ENCODE measurements around the gene PRAMEF12. TPM values are rescaled to one million over a fixed set of nuclear protein-coding genes. Genes with fewer than 3 reads are reported as not detected.

Gene PRAMEF12
- total RNA-seq, 2 experiments from 2014 or later = not detected

DNA sequence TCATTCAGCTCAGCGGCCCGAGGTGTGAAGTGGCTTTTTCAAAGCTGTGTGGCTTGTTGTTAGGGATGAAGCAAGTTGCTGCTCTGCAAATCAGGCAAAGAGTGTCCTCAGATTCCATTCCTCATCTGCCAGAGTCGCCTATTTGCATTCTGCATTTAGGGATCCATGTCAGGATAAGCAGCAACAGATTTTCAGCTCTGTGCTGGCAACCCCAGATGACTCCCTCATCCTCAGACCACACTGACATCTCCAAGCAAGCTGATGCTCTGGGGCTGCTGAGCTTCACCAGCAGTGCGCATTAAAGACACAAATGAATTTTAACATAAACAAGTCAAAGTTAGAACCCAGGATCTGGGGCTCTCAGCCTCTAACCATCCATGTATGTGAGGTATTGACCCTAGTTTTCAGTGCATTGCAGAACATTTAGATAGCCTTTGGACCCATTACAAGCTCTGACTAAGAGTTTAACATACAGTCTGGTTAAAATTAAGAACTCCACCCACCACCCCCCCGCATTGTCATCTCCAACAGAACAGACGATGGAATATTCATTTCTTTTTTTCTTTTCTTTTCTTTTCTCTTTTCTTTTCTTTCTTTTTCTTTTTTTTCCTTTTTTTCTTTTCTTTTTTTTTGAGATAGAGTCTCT lies 16.6 kb upstream of the PRAMEF12 start:
- no peaks in the 10 kb centered on the region for H3K4me1 Mint-ChIP-seq (ENCODE audit: low read depth)
- no peaks in the 10 kb centered on the region for H3K36me3 Mint-ChIP-seq
- ChIA-PET CTCF (no interaction called here), POLR2A (no interaction called here)
- intact Hi-C loops (cut with micrococcal nuclease) = no loop called here
- no peak overlapping the region for H3K4me3 Mint-ChIP-seq
- H3K27me3 Mint-ChIP-seq = peaks cover 16% of the 10 kb centered on the region
- no peak for DNase-seq
- no peaks in the 10 kb centered on the region for H3K9me3 Mint-ChIP-seq
- H3K27ac Mint-ChIP-seq = no peak overlapping the region

DNA sequence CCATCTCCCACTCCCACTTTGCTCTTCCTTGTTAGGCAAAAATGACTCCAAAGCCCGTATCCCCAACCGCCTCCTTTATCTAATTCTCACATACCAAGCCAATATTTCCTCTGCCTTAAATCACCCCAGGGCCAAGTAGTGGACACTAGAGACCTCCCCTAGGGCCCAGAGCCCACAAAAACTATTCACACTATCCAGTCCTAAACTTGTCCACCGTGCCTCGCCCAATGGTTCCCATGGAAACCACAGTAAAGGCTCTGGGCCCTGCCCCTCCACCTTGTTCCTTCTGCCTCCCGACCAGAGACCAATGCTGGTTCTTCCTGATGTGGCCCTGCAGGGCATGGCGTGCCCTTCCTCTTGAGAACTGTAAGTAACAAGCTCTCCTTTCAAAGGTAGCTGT lies 15.7 kb upstream of the PRAMEF12 start:
- Mint-ChIP-seq H3K36me3 (no peaks in the 10 kb centered on the region), H3K9me3 (no peaks in the 10 kb centered on the region), H3K27me3 (peaks cover 16% of the 10 kb centered on the region), H3K4me3 (no peak overlapping the region), H3K4me1 (ENCODE audit: low read depth) (no peaks in the 10 kb centered on the region), H3K27ac (no peak overlapping the region)
- POLR2A ChIA-PET = no interaction called here
- CTCF ChIA-PET = no interaction called here
- intact Hi-C loops (cut with micrococcal nuclease) = no loop called here
- DNase-seq = no peak

DNA sequence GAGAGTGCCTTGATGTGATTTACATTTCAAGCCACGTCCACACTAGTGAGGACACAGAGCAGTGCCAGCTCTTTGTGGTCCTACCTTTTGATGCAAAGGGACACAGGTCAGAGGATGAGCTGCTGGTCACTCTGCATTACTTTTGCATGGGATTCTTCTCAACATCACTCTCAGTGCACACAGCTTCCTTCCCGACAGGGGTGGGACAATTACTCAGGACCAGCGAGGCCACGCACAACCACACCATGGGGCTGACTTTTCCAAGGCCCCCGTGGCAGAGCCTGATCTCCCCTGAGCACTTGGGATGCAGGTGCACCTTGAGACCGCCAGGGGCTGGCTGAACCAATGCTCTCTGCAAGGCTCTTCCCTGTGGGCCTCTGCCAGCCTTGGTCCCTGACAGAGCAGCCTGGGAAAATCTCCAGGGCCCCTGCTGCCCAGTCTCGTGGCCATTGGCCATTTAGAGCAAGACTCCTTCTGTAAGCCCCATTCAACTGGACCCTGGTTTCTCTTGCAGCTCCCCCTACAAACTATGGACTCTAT lies 13.2 kb upstream of the PRAMEF12 start:
- intact Hi-C loops (cut with micrococcal nuclease) = no loop called here
- no peak for DNase-seq
- Mint-ChIP-seq H3K9me3 (no peaks in the 10 kb centered on the region), H3K27ac (no peak overlapping the region), H3K36me3 (no peaks in the 10 kb centered on the region), H3K27me3 (peaks cover 12% of the 10 kb centered on the region), H3K4me3 (no peak overlapping the region), H3K4me1 (ENCODE audit: low read depth) (no peaks in the 10 kb centered on the region)
- ChIA-PET POLR2A (no interaction called here), CTCF (no interaction called here)

- H3K4me1 Mint-ChIP-seq (ENCODE audit: low read depth) = no peaks in the 10 kb centered on the region
- H3K27me3 Mint-ChIP-seq = peaks cover 15% of the 10 kb centered on the region
- H3K9me3 Mint-ChIP-seq = no peaks in the 10 kb centered on the region
- no peak overlapping the region for H3K27ac Mint-ChIP-seq
- intact Hi-C loops (cut with micrococcal nuclease) = no loop called here
- ChIA-PET POLR2A (no interaction called here), CTCF (no interaction called here)
- H3K4me3 Mint-ChIP-seq = no peak overlapping the region
- H3K36me3 Mint-ChIP-seq = no peaks in the 10 kb centered on the region
- DNase-seq = no peak
Observed at GRCh38 chr1:12761781-12762180, 11.8 kb upstream of the PRAMEF12 start.

- DNase-seq = no peak
- H3K27ac Mint-ChIP-seq = no peak overlapping the region
- H3K4me1 Mint-ChIP-seq (ENCODE audit: low read depth) = no peaks in the 10 kb centered on the region
Observed at GRCh38 chr1:12762766-12763165, 10.8 kb upstream of the PRAMEF12 start.

DNA sequence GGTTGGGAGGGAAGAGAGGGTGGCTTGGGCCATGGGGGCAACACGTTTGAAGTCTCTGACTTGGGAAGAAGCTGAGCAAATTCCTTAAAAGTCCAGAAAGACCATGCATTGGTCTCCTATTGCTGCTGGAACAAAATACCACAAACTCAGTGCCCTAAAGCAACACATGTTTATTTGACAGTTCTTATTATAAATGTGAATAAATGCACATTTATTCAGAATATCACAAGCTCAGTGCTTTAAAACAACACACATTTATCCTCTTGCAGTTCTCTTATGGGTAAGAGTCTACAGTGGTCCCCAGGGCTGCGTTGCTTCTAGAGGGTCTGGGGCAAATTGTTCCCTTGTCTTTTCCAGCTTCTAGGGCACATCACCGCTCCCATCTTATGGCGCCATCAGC lies 10.1 kb upstream of the PRAMEF12 start:
- Mint-ChIP-seq H3K27ac (no peak overlapping the region), H3K27me3 (peaks cover 16% of the 10 kb centered on the region), H3K36me3 (no peaks in the 10 kb centered on the region), H3K4me3 (no peak overlapping the region), H3K4me1 (ENCODE audit: low read depth) (no peaks in the 10 kb centered on the region), H3K9me3 (no peaks in the 10 kb centered on the region)
- CTCF ChIA-PET = no interaction called here
- no peak for DNase-seq
- intact Hi-C loops (cut with micrococcal nuclease) = no loop called here
- POLR2A ChIA-PET = no interaction called here

More at GRCh38 chr1:12762766-12763165, 10.8 kb upstream of the PRAMEF12 start:
- CTCF ChIA-PET = no interaction called here
- Mint-ChIP-seq H3K27me3 (peaks cover 16% of the 10 kb centered on the region), H3K9me3 (no peaks in the 10 kb centered on the region), H3K4me3 (no peak overlapping the region), H3K36me3 (no peaks in the 10 kb centered on the region)
- intact Hi-C loops (cut with micrococcal nuclease) = no loop called here
- POLR2A ChIA-PET = no interaction called here

GRCh38 chr1:12764016-12764415 lies 9.5 kb upstream of the PRAMEF12 start:
- H3K4me3 Mint-ChIP-seq = no peak overlapping the region
- no peaks in the 10 kb centered on the region for H3K4me1 Mint-ChIP-seq (ENCODE audit: low read depth)
- ChIA-PET POLR2A (interaction anchor here (0.6 kb wide), 1 partner anchor 1262 kb away, joined by 3 read pairs; no protein-coding TSS in a partner anchor), CTCF (no interaction called here)
- no peaks in the 10 kb centered on the region for H3K36me3 Mint-ChIP-seq
- intact Hi-C loops (cut with micrococcal nuclease) = no loop called here
- no peak for DNase-seq
- H3K27ac Mint-ChIP-seq = no peak overlapping the region
- no peaks in the 10 kb centered on the region for H3K9me3 Mint-ChIP-seq
- H3K27me3 Mint-ChIP-seq = peaks cover 17% of the 10 kb centered on the region

GRCh38 chr1:12769031-12769430 lies 4.5 kb upstream of the PRAMEF12 start:
- no peak for DNase-seq
- CTCF ChIA-PET = no interaction called here
- H3K36me3 Mint-ChIP-seq = no peaks in the 10 kb centered on the region
- H3K4me1 Mint-ChIP-seq (ENCODE audit: low read depth) = no peaks in the 10 kb centered on the region
- no peak overlapping the region for H3K27ac Mint-ChIP-seq
- H3K4me3 Mint-ChIP-seq = no peak overlapping the region
- intact Hi-C loops (cut with micrococcal nuclease) = no loop called here
- peaks cover 29% of the 10 kb centered on the region for H3K27me3 Mint-ChIP-seq
- no peaks in the 10 kb centered on the region for H3K9me3 Mint-ChIP-seq
- POLR2A ChIA-PET = no interaction called here

DNA sequence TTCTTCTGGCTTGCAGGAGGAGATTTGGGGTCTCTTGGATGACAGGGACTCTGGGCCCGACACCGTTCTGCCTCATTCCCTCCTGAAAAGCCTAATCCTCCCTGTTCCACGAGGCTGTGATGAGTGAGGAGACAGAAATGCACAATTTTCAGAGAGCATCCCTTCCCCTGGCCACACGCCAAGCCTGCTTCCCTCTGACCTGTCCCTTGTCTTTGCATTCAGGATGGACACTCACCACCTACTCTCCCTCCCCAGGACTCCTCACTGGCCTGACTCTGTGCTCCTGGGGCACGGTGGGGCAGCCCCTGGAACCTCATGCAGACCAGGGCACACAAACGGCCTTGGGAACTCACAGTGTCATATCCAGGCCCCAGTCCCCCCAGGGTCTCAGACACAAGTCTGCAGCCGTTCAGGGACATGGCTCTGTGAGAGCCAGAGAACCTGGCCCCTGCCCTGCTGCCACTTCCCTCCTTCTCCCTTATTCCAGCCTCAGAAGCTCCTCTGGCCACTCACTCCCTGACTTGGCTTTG lies 3.5 kb upstream of the PRAMEF12 start:
- Mint-ChIP-seq H3K27ac (no peak overlapping the region), H3K27me3 (peaks cover 29% of the 10 kb centered on the region), H3K4me3 (no peak overlapping the region), H3K9me3 (no peaks in the 10 kb centered on the region), H3K36me3 (no peaks in the 10 kb centered on the region), H3K4me1 (ENCODE audit: low read depth) (no peaks in the 10 kb centered on the region)
- no peak for DNase-seq
- ChIA-PET POLR2A (no interaction called here), CTCF (no interaction called here)
- intact Hi-C loops (cut with micrococcal nuclease) = no loop called here

DNA sequence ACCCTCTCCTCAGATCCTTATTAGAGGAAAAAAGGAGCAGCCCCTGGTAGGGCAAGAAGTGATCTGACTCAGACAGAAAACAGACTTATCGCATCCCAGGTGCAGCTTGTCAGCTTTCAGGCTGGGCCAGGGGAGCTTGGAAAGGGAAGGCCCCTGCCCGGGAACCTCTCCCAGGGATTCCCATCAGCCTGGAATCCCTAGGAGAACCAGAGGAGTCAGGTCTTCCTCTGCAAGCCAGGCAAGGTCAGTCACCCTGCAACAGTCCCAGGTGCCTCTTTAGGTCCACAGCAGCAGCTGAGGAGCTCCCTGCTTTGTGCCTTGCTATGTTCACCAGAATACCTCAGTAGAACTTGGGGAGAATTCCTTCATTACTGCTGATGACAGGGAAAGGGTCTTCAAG lies 2.9 kb upstream of the PRAMEF12 start:
- CTCF ChIA-PET = no interaction called here
- H3K27ac Mint-ChIP-seq = no peak overlapping the region

DNA sequence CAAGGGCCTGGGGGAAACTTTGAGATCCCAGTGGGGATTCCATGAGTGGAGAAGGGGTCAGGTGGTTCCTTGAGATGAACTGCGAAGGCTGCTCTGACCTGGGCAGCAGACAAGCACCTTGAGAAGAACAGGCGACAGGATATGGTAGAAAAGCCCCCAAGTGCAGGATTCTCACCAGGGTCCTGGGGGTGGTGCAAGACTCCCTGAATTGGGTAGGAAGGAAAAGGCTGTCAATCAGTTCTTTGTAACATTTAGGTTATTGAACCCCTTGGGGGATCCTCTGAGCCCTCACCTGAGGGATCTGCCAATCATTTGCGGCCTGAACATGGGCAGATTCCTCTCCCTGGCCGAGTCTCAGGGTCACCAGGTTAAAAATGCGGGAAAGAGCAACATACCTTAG lies 2.4 kb upstream of the PRAMEF12 start:
- H3K4me3 Mint-ChIP-seq = no peak overlapping the region
- no peak overlapping the region for H3K27ac Mint-ChIP-seq
- H3K36me3 Mint-ChIP-seq = no peaks in the 10 kb centered on the region
- no peaks in the 10 kb centered on the region for H3K9me3 Mint-ChIP-seq
- no peaks in the 10 kb centered on the region for H3K4me1 Mint-ChIP-seq (ENCODE audit: low read depth)
- CTCF ChIA-PET = no interaction called here
- DNase-seq = no peak
- POLR2A ChIA-PET = no interaction called here
- intact Hi-C loops (cut with micrococcal nuclease) = no loop called here
- peaks cover 29% of the 10 kb centered on the region for H3K27me3 Mint-ChIP-seq

More for the DNA sequence above, 2.9 kb upstream of the PRAMEF12 start:
- Mint-ChIP-seq H3K4me1 (ENCODE audit: low read depth) (no peaks in the 10 kb centered on the region), H3K9me3 (no peaks in the 10 kb centered on the region), H3K27me3 (peaks cover 29% of the 10 kb centered on the region), H3K4me3 (no peak overlapping the region), H3K36me3 (no peaks in the 10 kb centered on the region)
- POLR2A ChIA-PET = no interaction called here
- no peak for DNase-seq
- intact Hi-C loops (cut with micrococcal nuclease) = no loop called here

DNA sequence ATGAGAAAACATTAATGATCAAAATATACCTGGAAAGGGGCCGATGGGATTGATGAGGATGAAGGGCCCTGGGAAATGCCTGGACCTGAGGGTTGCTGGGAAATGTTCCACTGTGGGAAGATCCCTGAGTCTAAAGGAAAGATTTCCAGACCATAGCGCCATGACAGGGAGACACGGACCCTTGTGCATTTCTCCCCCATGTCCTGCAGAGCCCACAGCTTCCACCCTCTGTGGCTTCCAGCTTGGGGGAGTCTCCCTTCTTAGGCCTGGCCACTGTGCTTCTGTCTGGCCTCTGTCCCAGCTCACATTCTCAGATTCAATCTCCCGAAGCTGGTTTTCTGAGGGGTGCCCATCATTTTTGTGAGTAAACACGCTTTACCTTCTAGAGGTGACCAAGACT lies 1.0 kb upstream of the PRAMEF12 start:
- no peaks in the 10 kb centered on the region for H3K4me1 Mint-ChIP-seq (ENCODE audit: low read depth)
- ChIA-PET CTCF (no interaction called here), POLR2A (no interaction called here)
- DNase-seq = no peak
- no peak overlapping the region for H3K27ac Mint-ChIP-seq
- no peaks in the 10 kb centered on the region for H3K36me3 Mint-ChIP-seq
- no peak overlapping the region for H3K4me3 Mint-ChIP-seq
- H3K27me3 Mint-ChIP-seq = peaks cover 25% of the 10 kb centered on the region
- H3K9me3 Mint-ChIP-seq = no peaks in the 10 kb centered on the region
- intact Hi-C loops (cut with micrococcal nuclease) = no loop called here

- ChIA-PET CTCF (no interaction called here), POLR2A (no interaction called here)
- H3K36me3 Mint-ChIP-seq = no peaks in the 10 kb centered on the region
- intact Hi-C loops (cut with micrococcal nuclease) = no loop called here
- no peak overlapping the region for H3K27ac Mint-ChIP-seq
- no peak for DNase-seq
- H3K9me3 Mint-ChIP-seq = no peaks in the 10 kb centered on the region
- H3K4me1 Mint-ChIP-seq (ENCODE audit: low read depth) = no peaks in the 10 kb centered on the region
- H3K4me3 Mint-ChIP-seq = no peak overlapping the region
- H3K27me3 Mint-ChIP-seq = peaks cover 14% of the 10 kb centered on the region
Observed at GRCh38 chr1:12774801-12775345, 1.3 kb downstream of the PRAMEF12 start.

All from activated CD4-positive, alpha-beta memory T cell treated with anti-CD3 and anti-CD28 coated beads for 36 hours (primary cell).